Frontal cortex (tissue), 4 donors: ENCODE results near the gene SPINT2. TPM values are rescaled to one million over a fixed set of nuclear protein-coding genes. Genes with fewer than 3 reads are reported as not detected.
"Not testable (repeated sequence)": the region's sequence is repeated elsewhere in the genome, so short reads cannot be mapped to it uniquely, and the experiment has no call there.

Experiments
- DNase-seq, 2 donors: peaks; one replicate each; pipeline ENCODE4 v3.0.0; 2012; ENCODE audit warnings: low spot score in 2 of 2
- FAIRE-seq: peaks from 2 replicates; lab custom pipeline; 2012; peaks lifted over from hg19 to GRCh38; lab: Jason Lieb, UNC
- total RNA-seq: library from RNA; depleted of rRNA; stranded (reverse); fragments of >200 nt; gene quantifications from one replicate; pipeline ENCODE4 v1.2.3, GENCODE V29; 2014
- donor health status: control.
- donor health status: control.
- donor health status: control.

SPINT2 gene
- 104 TPM for total RNA-seq

- no peak for FAIRE-seq
Observed at GRCh38 chr19:38264486-38265212, at the start of gene SPINT2. TSS of gene SPINT2 (plus strand) at chr19:38264573. CDS start at chr19:38264893, 320 bp downstream.

GRCh38 chr19:38216785-38217641 is 47.4 kb upstream of the SPINT2 start:
- FAIRE-seq (no peak), DNase-seq (no peak)

More at GRCh38 chr19:38264486-38265212, at the start of gene SPINT2:
- DNase-seq = no peak

- FAIRE-seq (no peak), DNase-seq (no peak)
Observed at GRCh38 chr19:38218204-38218603, 46.2 kb upstream of the SPINT2 start.

- FAIRE-seq (no peak), DNase-seq (no peak)
Observed at GRCh38 chr19:38219221-38219620, 45.2 kb upstream of the SPINT2 start.

GRCh38 chr19:38221421-38221820 is 43.0 kb upstream of the SPINT2 start:
- DNase-seq = no peak
- no peak for FAIRE-seq

- DNase-seq (no peak), FAIRE-seq (no peak)
Observed at GRCh38 chr19:38221919-38222830, 42.2 kb upstream of the SPINT2 start.

- DNase-seq (no peak), FAIRE-seq (no peak)
Observed at GRCh38 chr19:38223119-38223523, 41.3 kb upstream of the SPINT2 start.

- DNase-seq = no peak
- FAIRE-seq = no peak
Observed at GRCh38 chr19:38223617-38224013, 40.8 kb upstream of the SPINT2 start.

- FAIRE-seq = no peak
Observed at GRCh38 chr19:38224014-38224862, 40.1 kb upstream of the SPINT2 start, which contains the start of gene DPF1. TSS of gene DPF1 (minus strand) at chr19:38224222. CDS start at chr19:38224142, 80 bp downstream.

GRCh38 chr19:38224863-38225218 is 39.5 kb upstream of the SPINT2 start:
- FAIRE-seq = not testable (repeated sequence)

More at GRCh38 chr19:38224014-38224862, 40.1 kb upstream of the SPINT2 start, which contains the start of gene DPF1:
- DNase-seq = peak; percentile 87 to 92

GRCh38 chr19:38227287-38228004 is 36.9 kb upstream of the SPINT2 start:
- no peak for DNase-seq
- FAIRE-seq = no peak

More at GRCh38 chr19:38224863-38225218, 39.5 kb upstream of the SPINT2 start:
- not testable (repeated sequence) for DNase-seq

GRCh38 chr19:38228005-38228377 is 36.4 kb upstream of the SPINT2 start:
- no peak for DNase-seq
- no peak for FAIRE-seq

- no peak for FAIRE-seq
- DNase-seq = peak; percentile 72 to 74
Observed at GRCh38 chr19:38228491-38229439, 35.6 kb upstream of the SPINT2 start.

GRCh38 chr19:38229585-38230073 is 34.7 kb upstream of the SPINT2 start:
- DNase-seq (peak; percentile 91 to 94), FAIRE-seq (no peak)

GRCh38 chr19:38230506-38231133 is 33.8 kb upstream of the SPINT2 start:
- not testable (repeated sequence) for FAIRE-seq, DNase-seq

- no peak for DNase-seq
- no peak for FAIRE-seq
Observed at GRCh38 chr19:38231918-38232317, 32.5 kb upstream of the SPINT2 start.
